Measurements from ENCODE around the gene SERPINF2.

Gene SERPINF2

GRCh38 chr17:1750628-1751027 is 8.0 kb downstream of the SERPINF2 start:
- H3K4me1 ChIP-seq (ENCODE audit: control insufficient read depth in 1 of 2, insufficient read depth in 2 of 2, low read length in 2 of 2), result peaks cover 8 to 17% of the 10 kb centered on the region in 2 donors
- no peak overlapping the region for H3K4me3 ChIP-seq (ENCODE audit: low read depth in 1 of 2, low read length in 2 of 2)
- H3K36me3 ChIP-seq (ENCODE audit: control insufficient read depth in 1 of 2, insufficient read depth in 2 of 2, low read length in 2 of 2), result no peaks in the 10 kb centered on the region
- H3K9ac ChIP-seq (ENCODE audit: low read depth in 1 of 2, low read length in 2 of 2), result no peak overlapping the region
- H3K9me3 ChIP-seq (ENCODE audit: control insufficient read depth in 1 of 2, low read length in 2 of 2), result no peaks in the 10 kb centered on the region
- H3K27me3 ChIP-seq (ENCODE audit: control insufficient read depth in 1 of 2, insufficient read depth in 2 of 2, low read length in 2 of 2), result no peaks in the 10 kb centered on the region
- no peak overlapping the region for H3K27ac ChIP-seq (ENCODE audit: low read depth, low read length)

DNA sequence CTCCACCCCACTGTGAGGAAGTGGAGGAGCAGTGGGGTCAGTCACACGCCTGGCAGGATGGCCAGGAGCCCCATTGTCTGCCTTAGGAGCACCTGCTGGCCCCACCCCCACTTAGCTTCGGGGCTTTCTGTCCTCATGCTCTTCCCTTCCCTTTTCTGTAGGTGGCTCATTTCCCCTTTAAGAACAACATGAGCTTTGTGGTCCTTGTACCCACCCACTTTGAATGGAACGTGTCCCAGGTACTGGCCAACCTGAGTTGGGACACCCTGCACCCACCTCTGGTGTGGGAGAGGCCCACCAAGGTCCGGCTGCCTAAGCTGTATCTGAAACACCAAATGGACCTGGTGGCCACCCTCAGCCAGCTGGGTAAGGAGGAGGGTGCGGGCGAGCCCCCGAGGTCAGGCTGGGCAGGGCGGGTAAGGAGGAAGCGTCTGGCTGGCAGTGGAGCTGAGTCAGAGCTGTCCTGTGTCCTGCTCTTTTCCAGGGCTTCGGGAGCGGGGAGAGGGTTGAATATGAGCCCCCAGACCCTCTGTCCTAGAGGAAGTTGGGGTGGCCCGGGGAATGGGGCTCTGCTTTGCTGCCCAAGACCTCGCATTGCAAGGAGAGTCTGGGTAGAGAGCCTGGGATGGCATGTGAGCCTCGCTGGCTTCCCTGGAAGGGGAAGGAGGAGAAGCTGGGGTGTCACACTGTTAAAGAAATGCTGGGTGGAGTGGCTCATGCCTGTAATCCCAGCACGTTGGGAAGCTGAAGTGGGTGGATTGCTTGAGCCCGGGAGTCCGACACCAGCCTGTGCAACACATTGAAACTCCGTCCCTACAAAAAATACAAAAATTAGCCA is 10.0 kb downstream of the SERPINF2 start:
- Histone ChIP-seq H3K9ac (ENCODE audit: low read depth in 1 of 2, low read length in 2 of 2) (peak overlapping the region in 1 of 2 donors; percentile 38), H3K4me1 (ENCODE audit: control insufficient read depth in 1 of 2, insufficient read depth in 2 of 2, low read length in 2 of 2) (peaks cover 8 to 17% of the 10 kb centered on the region in 2 donors), H3K27me3 (ENCODE audit: control insufficient read depth in 1 of 2, insufficient read depth in 2 of 2, low read length in 2 of 2) (no peaks in the 10 kb centered on the region), H3K36me3 (ENCODE audit: control insufficient read depth in 1 of 2, insufficient read depth in 2 of 2, low read length in 2 of 2) (no peaks in the 10 kb centered on the region), H3K9me3 (ENCODE audit: control insufficient read depth in 1 of 2, low read length in 2 of 2) (no peaks in the 10 kb centered on the region), H3K4me3 (ENCODE audit: low read depth in 1 of 2, low read length in 2 of 2) (peak overlapping the region; percentile 44 to 55), H3K27ac (ENCODE audit: low read depth, low read length) (no peak overlapping the region)

DNA sequence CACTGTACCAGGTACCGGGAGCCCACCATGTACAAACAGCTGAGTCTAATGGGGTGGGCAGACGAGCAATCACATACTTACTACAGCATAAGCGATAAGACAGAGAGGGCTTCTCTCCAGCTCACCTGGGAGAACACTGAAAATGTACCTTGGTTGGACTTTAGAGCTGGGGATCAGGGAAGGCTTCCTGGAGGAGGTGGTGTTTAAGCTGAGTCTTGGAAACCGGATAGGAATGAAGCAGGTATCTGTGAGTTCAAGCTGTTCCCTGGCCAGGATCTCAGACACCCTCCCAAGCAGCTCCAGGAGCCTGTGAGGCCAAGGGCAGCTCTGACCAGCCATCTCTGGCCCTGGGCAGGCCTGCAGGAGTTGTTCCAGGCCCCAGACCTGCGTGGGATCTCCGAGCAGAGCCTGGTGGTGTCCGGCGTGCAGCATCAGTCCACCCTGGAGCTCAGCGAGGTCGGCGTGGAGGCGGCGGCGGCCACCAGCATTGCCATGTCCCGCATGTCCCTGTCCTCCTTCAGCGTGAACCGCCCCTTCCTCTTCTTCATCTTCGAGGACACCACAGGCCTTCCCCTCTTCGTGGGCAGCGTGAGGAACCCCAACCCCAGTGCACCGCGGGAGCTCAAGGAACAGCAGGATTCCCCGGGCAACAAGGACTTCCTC is 11.2 kb downstream of the SERPINF2 start:
- Histone ChIP-seq H3K27me3 (ENCODE audit: control insufficient read depth in 1 of 2, insufficient read depth in 2 of 2, low read length in 2 of 2) (no peaks in the 10 kb centered on the region), H3K9me3 (ENCODE audit: control insufficient read depth in 1 of 2, low read length in 2 of 2) (no peaks in the 10 kb centered on the region), H3K27ac (ENCODE audit: low read depth, low read length) (no peak overlapping the region), H3K36me3 (ENCODE audit: control insufficient read depth in 1 of 2, insufficient read depth in 2 of 2, low read length in 2 of 2) (no peaks in the 10 kb centered on the region), H3K4me3 (ENCODE audit: low read depth in 1 of 2, low read length in 2 of 2) (no peak overlapping the region), H3K4me1 (ENCODE audit: control insufficient read depth in 1 of 2, insufficient read depth in 2 of 2, low read length in 2 of 2) (peaks cover 8 to 17% of the 10 kb centered on the region in 2 donors), H3K9ac (ENCODE audit: low read depth in 1 of 2, low read length in 2 of 2) (no peak overlapping the region)

DNA sequence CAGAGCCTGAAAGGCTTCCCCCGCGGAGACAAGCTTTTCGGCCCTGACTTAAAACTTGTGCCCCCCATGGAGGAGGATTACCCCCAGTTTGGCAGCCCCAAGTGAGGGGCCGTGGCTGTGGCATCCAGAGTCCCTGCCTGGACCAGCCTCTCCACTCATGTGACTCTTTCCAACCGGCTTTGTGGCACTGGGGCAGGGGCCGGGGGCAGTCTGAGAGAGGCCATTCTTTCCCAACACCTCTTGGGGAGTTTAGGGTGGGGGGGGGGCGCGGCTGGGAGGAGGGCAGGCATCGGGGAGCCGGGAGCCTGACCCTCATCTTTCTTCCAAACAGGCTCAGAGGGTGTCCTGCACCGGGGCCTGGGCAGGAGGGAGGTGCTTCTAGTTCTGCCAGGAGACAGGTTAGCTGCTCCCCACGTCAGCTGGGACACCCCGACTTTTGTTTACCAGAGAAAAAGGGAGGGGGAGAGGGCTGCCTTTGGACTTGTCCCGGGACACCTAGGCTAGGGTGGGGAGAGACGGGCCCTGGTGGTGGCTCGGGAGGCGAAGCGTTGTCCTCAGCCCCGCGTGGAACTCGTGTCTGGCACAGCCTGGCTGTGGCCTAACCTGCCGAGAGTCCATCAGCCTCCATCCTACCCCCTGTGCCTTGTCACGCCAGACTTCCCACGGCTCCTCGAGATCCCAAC is 11.9 kb downstream of the SERPINF2 start:
- Histone ChIP-seq H3K9ac (ENCODE audit: low read depth in 1 of 2, low read length in 2 of 2) (no peak overlapping the region), H3K27me3 (ENCODE audit: control insufficient read depth in 1 of 2, insufficient read depth in 2 of 2, low read length in 2 of 2) (no peaks in the 10 kb centered on the region), H3K4me1 (ENCODE audit: control insufficient read depth in 1 of 2, insufficient read depth in 2 of 2, low read length in 2 of 2) (peaks cover 8 to 17% of the 10 kb centered on the region in 2 donors), H3K27ac (ENCODE audit: low read depth, low read length) (no peak overlapping the region), H3K4me3 (ENCODE audit: low read depth in 1 of 2, low read length in 2 of 2) (no peak overlapping the region), H3K36me3 (ENCODE audit: control insufficient read depth in 1 of 2, insufficient read depth in 2 of 2, low read length in 2 of 2) (no peaks in the 10 kb centered on the region), H3K9me3 (ENCODE audit: control insufficient read depth in 1 of 2, low read length in 2 of 2) (no peaks in the 10 kb centered on the region)

- Histone ChIP-seq H3K27ac (ENCODE audit: low read depth, low read length) (no peak overlapping the region), H3K4me3 (ENCODE audit: low read depth in 1 of 2, low read length in 2 of 2) (no peak overlapping the region), H3K9ac (ENCODE audit: low read depth in 1 of 2, low read length in 2 of 2) (no peak overlapping the region), H3K4me1 (ENCODE audit: control insufficient read depth in 1 of 2, insufficient read depth in 2 of 2, low read length in 2 of 2) (peaks cover 8 to 17% of the 10 kb centered on the region in 2 donors), H3K27me3 (ENCODE audit: control insufficient read depth in 1 of 2, insufficient read depth in 2 of 2, low read length in 2 of 2) (no peaks in the 10 kb centered on the region), H3K9me3 (ENCODE audit: control insufficient read depth in 1 of 2, low read length in 2 of 2) (no peaks in the 10 kb centered on the region), H3K36me3 (ENCODE audit: control insufficient read depth in 1 of 2, insufficient read depth in 2 of 2, low read length in 2 of 2) (no peaks in the 10 kb centered on the region)
Measured at GRCh38 chr17:1755252-1755826, 12.7 kb downstream of the SERPINF2 start.

GRCh38 chr17:1755827-1756262 is 13.2 kb downstream of the SERPINF2 start:
- Histone ChIP-seq H3K4me1 (ENCODE audit: control insufficient read depth in 1 of 2, insufficient read depth in 2 of 2, low read length in 2 of 2) (peaks cover 8 to 17% of the 10 kb centered on the region in 2 donors), H3K4me3 (ENCODE audit: low read depth in 1 of 2, low read length in 2 of 2) (no peak overlapping the region), H3K36me3 (ENCODE audit: control insufficient read depth in 1 of 2, insufficient read depth in 2 of 2, low read length in 2 of 2) (no peaks in the 10 kb centered on the region), H3K9ac (ENCODE audit: low read depth in 1 of 2, low read length in 2 of 2) (no peak overlapping the region), H3K9me3 (ENCODE audit: control insufficient read depth in 1 of 2, low read length in 2 of 2) (no peaks in the 10 kb centered on the region), H3K27me3 (ENCODE audit: control insufficient read depth in 1 of 2, insufficient read depth in 2 of 2, low read length in 2 of 2) (no peaks in the 10 kb centered on the region), H3K27ac (ENCODE audit: low read depth, low read length) (no peak overlapping the region)

DNA sequence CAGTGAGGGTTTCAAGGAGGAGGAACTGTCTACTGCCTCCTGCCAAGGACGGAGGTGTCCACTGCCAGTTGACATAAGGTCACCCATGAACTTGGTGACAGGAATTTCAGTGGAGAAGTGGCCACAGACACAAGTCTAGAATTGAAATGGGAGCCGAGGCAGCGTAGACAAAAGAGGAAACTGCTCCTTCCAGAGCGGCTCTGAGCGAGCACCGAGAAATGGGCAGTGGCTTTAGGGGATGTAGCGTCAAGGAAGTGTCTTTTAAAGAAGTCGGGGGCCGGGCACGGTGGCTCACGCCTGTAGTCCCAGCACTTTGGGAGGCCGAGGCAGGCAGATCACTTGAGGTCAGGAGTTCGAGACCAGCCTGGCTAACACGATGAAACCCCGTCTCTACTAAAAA is 16.1 kb downstream of the SERPINF2 start:
- H3K27me3 ChIP-seq (ENCODE audit: control insufficient read depth in 1 of 2, insufficient read depth in 2 of 2, low read length in 2 of 2), result no peaks in the 10 kb centered on the region
- H3K9ac ChIP-seq (ENCODE audit: low read depth in 1 of 2, low read length in 2 of 2), result no peak overlapping the region
- no peak overlapping the region for H3K4me3 ChIP-seq (ENCODE audit: low read depth in 1 of 2, low read length in 2 of 2)
- H3K27ac ChIP-seq (ENCODE audit: low read depth, low read length), result no peak overlapping the region
- H3K4me1 ChIP-seq (ENCODE audit: control insufficient read depth in 1 of 2, insufficient read depth in 2 of 2, low read length in 2 of 2), result peaks cover 13 to 20% of the 10 kb centered on the region in 2 donors
- no peaks in the 10 kb centered on the region for H3K9me3 ChIP-seq (ENCODE audit: control insufficient read depth in 1 of 2, low read length in 2 of 2)
- no peaks in the 10 kb centered on the region for H3K36me3 ChIP-seq (ENCODE audit: control insufficient read depth in 1 of 2, insufficient read depth in 2 of 2, low read length in 2 of 2)

DNA sequence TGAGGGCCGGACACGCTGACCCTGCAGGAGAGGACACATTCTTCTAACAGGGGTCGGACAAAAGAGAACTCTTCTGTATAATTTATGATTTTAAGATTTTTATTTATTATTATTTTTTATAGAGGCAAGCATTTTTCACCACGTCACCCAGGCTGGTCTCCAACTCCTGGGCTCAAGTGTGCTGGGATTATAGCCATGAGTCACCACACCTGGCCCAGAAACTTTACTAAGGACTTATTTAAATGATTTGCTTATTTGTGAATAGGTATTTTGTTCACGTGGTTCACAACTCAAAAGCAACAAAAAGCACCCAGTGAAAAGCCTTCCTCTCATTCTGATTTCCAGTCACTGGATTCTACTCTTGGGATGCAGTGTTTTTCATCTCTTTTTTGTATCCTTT is 16.9 kb downstream of the SERPINF2 start:
- no peaks in the 10 kb centered on the region for H3K9me3 ChIP-seq (ENCODE audit: control insufficient read depth in 1 of 2, low read length in 2 of 2)
- H3K27me3 ChIP-seq (ENCODE audit: control insufficient read depth in 1 of 2, insufficient read depth in 2 of 2, low read length in 2 of 2), result no peaks in the 10 kb centered on the region
- H3K4me3 ChIP-seq (ENCODE audit: low read depth in 1 of 2, low read length in 2 of 2), result no peak overlapping the region
- H3K9ac ChIP-seq (ENCODE audit: low read depth in 1 of 2, low read length in 2 of 2), result no peak overlapping the region
- peaks cover 19 to 27% of the 10 kb centered on the region in 2 donors for H3K4me1 ChIP-seq (ENCODE audit: control insufficient read depth in 1 of 2, insufficient read depth in 2 of 2, low read length in 2 of 2)
- H3K27ac ChIP-seq (ENCODE audit: low read depth, low read length), result no peak overlapping the region
- H3K36me3 ChIP-seq (ENCODE audit: control insufficient read depth in 1 of 2, insufficient read depth in 2 of 2, low read length in 2 of 2), result no peaks in the 10 kb centered on the region

DNA sequence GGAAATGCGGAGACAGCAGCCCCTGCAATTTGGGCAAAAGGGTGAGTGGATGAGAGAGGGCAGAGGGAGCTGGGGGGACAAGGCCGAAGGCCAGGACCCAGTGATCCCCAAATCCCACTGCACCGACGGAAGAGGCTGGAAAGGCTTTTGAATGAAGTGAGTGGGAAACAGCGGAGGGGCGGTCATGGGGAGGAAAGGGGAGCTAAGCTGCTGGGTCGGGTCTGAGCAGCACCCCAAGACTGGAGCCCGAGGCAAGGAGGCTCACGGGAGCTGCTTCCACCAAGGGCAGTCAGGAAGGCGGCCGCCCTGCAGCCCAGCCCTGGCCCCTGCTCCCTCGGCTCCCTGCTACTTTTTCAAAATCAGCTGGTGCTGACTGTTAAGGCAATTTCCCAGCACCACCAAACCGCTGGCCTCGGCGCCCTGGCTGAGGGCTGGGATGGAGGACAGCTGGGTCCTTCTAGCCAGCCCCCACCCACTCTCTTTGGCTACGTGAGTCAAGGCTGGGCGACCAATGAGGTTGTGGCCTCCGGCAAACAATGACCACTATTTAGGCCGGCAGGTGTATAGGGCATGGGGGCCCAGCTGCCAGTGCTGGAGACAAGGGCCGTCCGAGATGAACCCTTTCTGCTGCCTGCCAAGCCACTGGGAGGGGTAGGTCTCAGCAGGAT is 19.7 kb downstream of the SERPINF2 start:
- Histone ChIP-seq H3K4me3 (ENCODE audit: low read depth in 1 of 2, low read length in 2 of 2) (peak overlapping the region; percentile 58 to 61), H3K9ac (ENCODE audit: low read depth in 1 of 2, low read length in 2 of 2) (peak overlapping the region; percentile 25 to 61)

More for the DNA sequence above, 19.7 kb downstream of the SERPINF2 start:
- Histone ChIP-seq H3K36me3 (ENCODE audit: control insufficient read depth in 1 of 2, insufficient read depth in 2 of 2, low read length in 2 of 2) (no peaks in the 10 kb centered on the region), H3K9me3 (ENCODE audit: control insufficient read depth in 1 of 2, low read length in 2 of 2) (no peaks in the 10 kb centered on the region), H3K4me1 (ENCODE audit: control insufficient read depth in 1 of 2, insufficient read depth in 2 of 2, low read length in 2 of 2) (peaks cover 20 to 24% of the 10 kb centered on the region in 2 donors), H3K27ac (ENCODE audit: low read depth, low read length) (peak overlapping the region; percentile 66), H3K27me3 (ENCODE audit: control insufficient read depth in 1 of 2, insufficient read depth in 2 of 2, low read length in 2 of 2) (no peaks in the 10 kb centered on the region)
